Measurements from ENCODE around the gene UGGT2.

- TF ChIP-seq CTCF (conservative IDR thresholded peaks at IDR 0.05; ENCODE audit: low read length) (no peak), EZH2phosphoT487 (IDR thresholded peaks at IDR 0.05; ENCODE audit: borderline replicate concordance, low read depth, low read length) (no peak)
Measured at GRCh38 chr13:96093296-96094006, 40.2 kb upstream of the UGGT2 start.

All from OCI-LY7 (cell line).